H7 (cell line): ENCODE measurements around the gene HSDL1. TPM values are rescaled to one million over a fixed set of nuclear protein-coding genes. Genes with fewer than 3 reads are reported as not detected.
"Not testable (repeated sequence)": the region's sequence is repeated elsewhere in the genome, so short reads cannot be mapped to it uniquely, and the experiment has no call there.

Experiments
- DNase-seq: peaks from one replicate; pipeline ENCODE4 v3.0.0; 2012
- H3K27me3 ChIP-seq: 2 replicates; pipeline ENCODE4 v1.6.0; 2011; ENCODE audit warnings: mild to moderate bottlenecking, low read length; ENCODE audit not compliant: control insufficient read depth, insufficient read depth
- H3K36me3 ChIP-seq: replicated peaks from 2 replicates; pipeline ENCODE4 v1.5.1; 2011; ENCODE audit warnings: low read length; ENCODE audit not compliant: control insufficient read depth, insufficient read depth
- H3K4me3 ChIP-seq: 2 replicates; pipeline ENCODE4 v1.5.1; 2011; ENCODE audit warnings: low read depth, mild to moderate bottlenecking, control low read depth, low read length, moderate library complexity; ENCODE audit not compliant: insufficient read depth
- total RNA-seq: library from RNA; depleted of rRNA; stranded (reverse); fragments of >200 nt; shearing (Covaris generic); gene quantifications from 2 replicates; pipeline ENCODE4 v1.2.3, GENCODE V29; 2014

HSDL1 gene
- total RNA-seq, 1 experiment from 2014 or later: 44.5 TPM

DNA sequence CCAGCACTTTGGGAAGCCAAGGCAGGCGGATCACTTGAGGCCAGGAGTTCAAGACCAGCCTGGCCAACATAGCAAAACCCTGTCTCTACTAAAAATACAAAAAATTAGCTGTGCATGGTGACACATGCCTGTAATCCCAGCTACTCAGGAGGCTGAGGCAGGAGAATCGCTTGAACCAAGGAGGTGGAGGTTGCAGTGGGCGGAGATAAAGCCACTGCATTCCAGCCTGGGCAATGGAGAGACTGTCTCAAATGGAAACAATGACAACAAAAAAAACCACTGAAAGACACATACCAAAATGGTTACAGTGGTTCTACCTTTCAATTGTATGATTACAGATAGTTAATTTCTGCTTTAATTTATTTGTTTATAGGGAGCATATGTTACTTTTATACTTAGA is 33.0 kb downstream of the HSDL1 start:
- H3K27me3 ChIP-seq, H3K4me3 ChIP-seq, DNase-seq, H3K36me3 ChIP-seq: not testable (repeated sequence)

DNA sequence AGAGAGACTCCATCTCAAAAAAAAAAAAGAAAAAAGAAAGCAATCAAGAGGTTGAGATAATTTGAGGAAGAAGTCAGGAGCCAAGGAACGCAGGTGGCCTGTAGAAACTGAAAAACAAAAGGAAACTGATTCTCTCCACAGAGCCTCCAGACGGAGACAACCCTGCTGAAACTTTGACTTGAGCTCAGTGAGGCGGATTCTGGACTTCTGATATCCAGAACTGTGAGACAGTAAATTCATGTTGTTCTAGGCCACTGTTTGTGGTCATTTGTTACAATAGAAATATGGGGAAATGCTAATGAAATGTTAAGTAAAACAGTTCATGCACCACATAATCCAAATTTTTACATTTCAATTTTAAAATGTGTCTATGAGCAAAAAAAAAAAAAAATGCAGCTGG is 33.5 kb downstream of the HSDL1 start:
- H3K4me3 ChIP-seq: no peak overlapping the region
- H3K27me3 ChIP-seq: no peaks in the 10 kb centered on the region
- DNase-seq: no peak
- peaks cover 2% of the 10 kb centered on the region for H3K36me3 ChIP-seq

DNA sequence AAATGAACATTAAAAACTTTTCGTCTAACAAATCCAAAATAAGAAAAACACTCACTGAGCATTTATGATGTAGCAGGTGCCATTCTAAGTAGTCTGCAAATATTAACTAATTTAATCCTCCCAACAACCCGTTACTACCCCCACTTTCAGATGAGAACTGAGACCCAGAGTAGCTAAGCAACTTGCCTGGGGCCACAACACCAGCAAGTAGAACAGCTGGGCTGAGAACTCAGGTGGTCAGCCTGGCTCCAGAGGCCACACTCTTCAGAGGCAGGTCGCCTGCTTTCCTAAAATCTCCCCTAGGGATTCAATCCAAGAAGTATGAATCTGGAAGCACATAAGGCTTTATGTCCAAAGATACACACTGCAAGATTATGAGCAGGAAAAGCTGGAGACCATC is 34.5 kb downstream of the HSDL1 start:
- Histone ChIP-seq H3K27me3 (no peaks in the 10 kb centered on the region), H3K4me3 (no peak overlapping the region), H3K36me3 (peaks cover 2% of the 10 kb centered on the region)
- no peak for DNase-seq

DNA sequence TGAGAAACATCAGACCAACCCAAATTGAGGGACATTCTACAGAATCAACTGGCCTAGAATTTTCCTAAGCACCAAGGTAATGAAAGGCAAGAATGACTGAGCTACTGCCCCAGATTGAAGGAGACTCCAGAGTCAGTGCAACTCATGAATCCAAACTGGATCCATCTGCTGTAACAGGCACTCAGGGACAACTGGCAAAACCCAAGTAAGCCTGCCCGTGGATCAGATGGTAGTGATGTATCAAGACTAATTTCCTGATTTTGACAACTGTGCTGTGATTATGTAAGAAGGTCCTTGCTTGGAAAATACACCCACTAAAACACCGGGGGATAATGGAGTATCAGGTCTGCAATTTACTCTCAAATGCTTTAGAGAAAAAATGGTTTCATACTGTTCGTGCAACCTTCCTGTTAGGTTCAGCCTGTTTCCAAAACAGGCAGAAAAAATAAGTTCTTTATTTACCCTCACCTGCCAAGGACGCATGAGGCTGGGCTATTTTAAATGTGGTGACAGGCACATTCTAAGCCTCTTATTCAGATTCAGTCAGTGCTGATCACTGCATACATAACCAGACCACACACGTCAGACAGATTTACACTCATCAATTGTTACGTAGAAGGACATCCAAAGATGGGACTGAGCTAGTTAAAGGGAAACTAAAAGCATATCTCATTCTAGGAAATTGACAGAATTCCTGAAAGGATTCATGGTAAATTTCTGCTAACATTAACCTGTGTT is 35.2 kb downstream of the HSDL1 start:
- Histone ChIP-seq H3K27me3 (no peaks in the 10 kb centered on the region), H3K36me3 (peaks cover 2% of the 10 kb centered on the region), H3K4me3 (no peak overlapping the region)
- no peak for DNase-seq

DNA sequence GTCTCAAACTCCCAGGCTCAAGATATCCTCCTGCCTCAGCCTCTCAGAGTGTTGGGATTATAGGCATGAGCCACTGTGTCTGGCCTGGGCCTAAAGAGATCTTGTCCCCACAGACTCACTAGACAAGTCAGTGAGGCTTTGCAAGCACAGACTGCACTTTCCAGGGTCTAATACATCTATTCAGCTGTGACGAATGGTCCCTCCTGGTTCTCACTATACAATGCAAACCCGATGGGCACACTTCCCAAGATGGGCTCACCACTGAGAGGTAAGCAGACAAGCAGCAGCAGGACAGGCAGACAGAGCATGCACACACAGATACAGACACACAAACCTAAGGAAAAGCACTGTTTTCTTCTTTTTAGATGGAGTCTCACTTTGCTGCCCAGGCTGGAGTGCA is 37.1 kb downstream of the HSDL1 start:
- Histone ChIP-seq H3K36me3 (peaks cover 2% of the 10 kb centered on the region), H3K27me3 (no peaks in the 10 kb centered on the region), H3K4me3 (no peak overlapping the region)
- no peak for DNase-seq

DNA sequence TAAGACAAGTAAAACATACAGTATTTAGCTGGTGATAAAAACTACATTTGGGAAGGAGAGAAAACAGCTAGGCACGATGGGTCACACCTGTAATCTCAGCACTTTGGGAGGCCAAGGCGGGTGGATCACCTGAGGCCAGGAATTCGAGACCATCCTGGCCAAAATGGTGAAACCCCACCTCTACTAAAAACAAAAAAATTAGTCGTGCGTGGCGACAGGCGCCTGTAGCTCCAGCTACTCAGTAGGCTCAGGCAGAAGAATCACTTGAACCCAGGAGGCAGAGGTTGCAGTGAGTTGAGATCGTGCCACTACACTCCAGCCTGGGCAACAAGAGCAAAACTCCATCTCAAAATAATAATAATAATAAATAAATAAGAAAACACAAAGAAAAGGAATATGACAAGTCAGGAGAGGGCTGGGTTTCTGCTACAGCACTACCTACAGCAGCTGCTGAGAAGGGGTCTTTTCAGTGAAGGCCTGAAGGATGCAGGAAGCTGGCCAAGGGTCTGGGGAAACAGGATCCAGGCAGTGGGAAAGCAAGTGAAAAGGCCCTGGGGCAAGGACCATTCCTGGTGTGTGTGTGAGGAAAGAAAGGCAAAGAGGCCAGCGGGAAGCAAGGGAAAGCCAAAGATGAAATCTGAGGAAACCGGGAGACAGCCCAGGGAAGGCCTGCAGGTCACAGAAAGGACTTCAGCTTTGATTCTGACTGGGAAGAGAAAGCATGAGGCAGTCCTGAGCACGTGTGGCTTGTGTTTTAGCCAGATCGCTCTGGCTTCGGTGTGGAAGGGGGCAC is 38.8 kb downstream of the HSDL1 start:
- no peak for DNase-seq
- Histone ChIP-seq H3K36me3 (peaks cover 2% of the 10 kb centered on the region), H3K27me3 (no peaks in the 10 kb centered on the region), H3K4me3 (no peak overlapping the region)

DNA sequence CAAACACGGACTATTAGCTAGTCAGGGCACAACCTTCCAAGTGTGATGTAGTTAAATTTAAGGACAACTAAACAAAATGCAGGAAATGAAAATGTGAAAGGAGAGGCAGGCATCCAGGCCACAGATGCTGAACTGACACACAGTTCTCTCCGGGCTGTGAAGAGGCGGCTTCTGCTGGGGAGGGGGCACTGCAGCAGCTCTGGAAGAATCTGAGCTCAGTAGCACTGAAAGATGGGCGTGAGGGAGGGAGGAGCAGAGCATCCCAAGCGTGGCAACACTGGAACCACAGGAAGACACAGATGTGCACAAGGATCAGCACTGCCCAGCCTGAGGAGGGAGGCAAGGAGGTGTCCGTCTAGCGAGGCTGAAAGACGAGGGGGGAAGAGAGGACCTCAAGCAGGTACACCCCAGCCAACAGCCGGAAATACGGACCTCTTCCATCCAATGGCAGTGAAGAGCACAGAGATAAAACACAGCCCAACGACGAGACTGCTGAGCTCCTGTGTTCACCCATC is 39.6 kb downstream of the HSDL1 start:
- H3K4me3 ChIP-seq: no peak overlapping the region
- no peak for DNase-seq
- H3K36me3 ChIP-seq: peaks cover 2% of the 10 kb centered on the region
- no peaks in the 10 kb centered on the region for H3K27me3 ChIP-seq

DNA sequence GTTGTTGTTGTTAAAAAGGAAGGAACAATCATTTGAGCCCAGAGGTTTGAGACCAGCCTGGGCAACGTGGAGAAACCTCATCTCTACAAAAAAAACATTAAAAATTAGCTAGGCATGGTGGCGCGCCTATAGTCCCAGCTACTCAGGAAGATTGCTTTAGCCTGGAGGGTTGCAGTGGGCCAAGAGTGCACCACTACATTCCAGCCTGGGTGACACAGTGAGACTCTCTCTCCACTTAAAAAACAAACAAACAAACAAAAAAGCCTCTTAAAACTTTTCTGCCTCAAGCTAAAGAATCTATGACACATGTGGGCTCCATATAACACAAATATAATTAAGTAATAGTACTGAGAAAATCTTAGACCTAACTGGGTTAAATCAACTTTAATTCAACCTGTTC is 40.7 kb downstream of the HSDL1 start:
- DNase-seq: no peak
- H3K4me3 ChIP-seq: no peak overlapping the region
- H3K27me3 ChIP-seq: no peaks in the 10 kb centered on the region
- H3K36me3 ChIP-seq: peaks cover 2% of the 10 kb centered on the region; the same call in 1 of the 2 replicates

DNA sequence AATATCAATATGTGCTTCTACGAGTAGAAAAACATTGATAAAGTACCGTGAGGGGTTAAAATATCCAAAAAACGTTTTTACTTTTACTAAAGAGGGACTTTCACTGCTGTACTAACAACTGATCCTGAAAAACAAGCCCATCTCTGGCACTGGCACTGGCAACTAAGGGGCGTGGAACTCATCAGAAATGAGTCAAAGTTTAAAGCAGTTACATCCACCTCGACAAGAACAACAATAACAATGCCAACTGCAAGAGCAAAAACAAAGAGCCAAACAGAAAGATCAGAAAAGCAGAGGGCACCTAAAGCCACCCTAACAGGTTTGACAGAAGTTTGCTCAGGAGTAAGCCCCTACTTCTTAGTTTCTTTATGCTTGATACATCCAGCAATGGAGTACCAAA is 41.3 kb downstream of the HSDL1 start:
- Histone ChIP-seq H3K4me3 (no peak overlapping the region), H3K36me3 (0 out of 2 replicates have a peak, but pooled peaks cover 2% of the 10 kb centered on the region), H3K27me3 (no peaks in the 10 kb centered on the region)
- no peak for DNase-seq

DNA sequence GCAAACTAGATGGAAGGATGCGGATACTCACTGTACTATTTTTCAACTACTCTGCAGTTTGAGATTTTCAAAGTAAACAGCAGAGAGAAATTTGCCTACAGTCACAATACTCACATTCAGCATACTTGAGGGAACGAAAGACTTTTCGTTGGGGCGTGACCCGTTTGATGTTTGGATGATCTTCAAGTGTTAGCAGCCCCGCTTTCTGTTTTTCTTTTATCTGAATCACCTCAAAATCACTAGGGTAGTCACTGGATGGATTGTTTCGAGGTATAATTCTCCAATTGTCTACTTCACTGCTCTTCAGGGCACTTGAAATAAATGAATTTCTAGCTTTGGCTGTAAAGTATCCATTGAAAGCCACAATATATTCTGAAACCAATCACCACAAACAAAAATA is 46.0 kb downstream of the HSDL1 start:
- H3K27me3 ChIP-seq: no peaks in the 10 kb centered on the region
- no peak for DNase-seq
- H3K4me3 ChIP-seq: no peak overlapping the region
- peaks cover 3% of the 10 kb centered on the region; the same call in 1 of the 2 replicates for H3K36me3 ChIP-seq

DNA sequence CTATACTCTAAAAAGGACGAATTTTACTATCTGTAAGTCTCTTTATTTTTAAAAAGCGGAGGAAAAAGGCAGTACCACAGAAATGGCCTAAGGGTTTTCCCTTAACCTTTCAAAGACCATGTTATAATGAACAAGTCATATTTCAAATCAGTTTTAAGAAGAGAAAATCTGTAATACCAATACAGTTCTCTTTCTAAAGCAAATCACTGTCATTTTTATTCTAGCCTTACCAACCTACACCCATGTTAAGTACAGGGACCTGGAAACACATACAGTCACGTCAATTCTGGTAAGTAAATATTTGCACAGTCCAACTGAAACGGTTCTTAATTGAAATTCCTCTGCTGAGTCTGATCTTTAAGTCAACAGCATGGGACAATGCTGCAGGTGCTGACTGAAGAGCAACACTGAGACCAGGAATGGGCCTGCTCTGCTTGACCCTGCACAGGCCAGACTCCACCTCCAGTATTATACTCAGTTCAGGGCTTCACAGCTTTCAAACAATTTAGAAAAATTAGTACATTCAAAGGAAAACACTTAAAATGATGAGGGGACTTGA is 48.5 kb downstream of the HSDL1 start:
- no peaks in the 10 kb centered on the region for H3K27me3 ChIP-seq
- no peak overlapping the region for H3K4me3 ChIP-seq
- no peak for DNase-seq
- peaks cover 16% of the 10 kb centered on the region for H3K36me3 ChIP-seq

DNA sequence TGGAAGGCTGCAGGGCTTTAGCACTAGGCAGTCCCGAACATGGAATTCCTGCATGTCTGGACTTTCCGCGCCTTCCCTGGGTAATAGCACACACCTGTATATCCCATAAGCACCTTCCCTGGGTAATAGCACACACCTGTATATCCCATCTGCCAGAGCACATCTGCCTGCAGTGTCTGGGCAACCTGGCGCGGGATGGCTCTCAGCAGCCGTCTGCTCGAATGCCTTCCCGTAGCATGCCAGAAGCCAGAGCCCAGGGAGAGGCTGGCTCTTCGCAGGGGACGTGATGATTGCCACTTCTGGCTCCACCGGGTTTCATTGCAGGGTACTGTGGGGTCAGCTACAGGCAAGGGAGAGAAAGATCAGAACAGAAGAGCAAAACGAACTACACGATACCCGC is 49.5 kb downstream of the HSDL1 start:
- DNase-seq: no peak
- Histone ChIP-seq H3K27me3 (no peaks in the 10 kb centered on the region), H3K36me3 (peaks cover 16% of the 10 kb centered on the region), H3K4me3 (no peak overlapping the region)

DNA sequence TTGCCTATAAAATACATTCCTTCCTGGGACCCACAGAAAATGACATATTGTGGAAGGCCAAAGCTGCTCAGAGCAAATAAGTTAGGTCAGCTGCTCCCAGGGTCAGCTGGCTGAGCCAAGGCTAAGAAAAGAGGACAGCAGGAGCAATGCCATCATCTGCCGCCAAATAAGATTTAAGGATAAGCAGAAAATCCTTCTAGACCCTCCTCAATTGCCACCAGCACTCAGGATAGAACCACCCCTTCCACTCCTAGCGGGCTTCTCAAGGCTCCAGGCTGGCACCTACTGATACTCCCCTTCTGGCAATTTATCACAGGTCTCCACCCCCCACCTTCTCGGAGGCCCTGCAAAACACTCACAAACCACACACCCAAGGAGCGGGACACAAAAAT is 51.1 kb downstream of the HSDL1 start:
- peaks cover 23% of the 10 kb centered on the region for H3K36me3 ChIP-seq

DNA sequence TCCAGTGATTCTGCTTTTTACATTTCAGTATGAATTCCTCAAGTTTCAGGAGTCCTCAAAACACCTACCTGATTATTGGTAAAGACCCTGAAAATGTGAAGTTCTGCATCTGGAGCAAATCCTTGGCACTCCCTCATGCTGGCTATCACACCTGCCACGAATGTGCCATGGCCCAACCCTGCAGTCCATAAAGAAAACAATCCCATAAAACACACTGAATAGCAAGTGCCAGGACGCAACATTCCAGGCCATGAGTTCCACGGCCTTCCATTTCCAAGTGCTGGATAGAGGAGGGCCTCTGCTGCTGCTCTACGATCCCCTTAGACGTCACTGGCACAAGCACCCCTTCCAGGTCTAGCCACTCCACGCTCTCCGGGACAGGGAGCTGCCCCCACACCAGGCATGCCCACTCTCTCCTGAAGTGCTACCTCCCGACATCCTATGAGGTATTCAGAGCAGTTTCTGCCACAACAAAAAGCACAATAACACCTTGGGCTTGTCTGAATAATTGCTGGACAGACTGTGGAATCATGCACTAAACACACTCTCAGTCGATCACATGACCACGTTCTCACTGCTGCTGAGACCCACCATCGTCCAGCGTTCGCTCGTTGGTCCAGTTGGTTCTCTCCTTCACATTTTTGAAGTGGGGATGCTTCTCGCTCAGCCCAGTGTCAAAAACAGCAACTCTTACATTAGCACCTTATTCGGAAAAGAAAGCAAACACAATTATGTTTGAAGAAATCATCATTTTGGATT is 51.7 kb downstream of the HSDL1 start:
- DNase-seq: no peak
- Histone ChIP-seq H3K27me3 (no peaks in the 10 kb centered on the region), H3K4me3 (no peak overlapping the region), H3K36me3 (peaks cover 26% of the 10 kb centered on the region)

More for the DNA sequence above, 51.1 kb downstream of the HSDL1 start:
- Histone ChIP-seq H3K27me3 (no peaks in the 10 kb centered on the region), H3K4me3 (no peak overlapping the region)
- no peak for DNase-seq
